Esophagus muscularis mucosa (tissue), 4 donors: ENCODE measurements around the gene SSC5D.

Source experiments
- EP300 ChIP-seq: sonication (generic); formaldehyde crosslinking; IDR thresholded peaks from one replicate; pipeline ENCODE4 v1.6.1; 2017; ENCODE audit warnings: antibody characterized with exemption
- POLR2AphosphoS5 ChIP-seq, 2 donors: sonication (generic); formaldehyde crosslinking; IDR thresholded peaks; one replicate each; pipeline ENCODE4 v1.6.1; 2017; ENCODE audit warnings: antibody characterized with exemption in 2 of 2
- TF ChIP-seq, protein P1 (sequence below), 3 experiments: fragments of 200-600 bp in 2 of 3; fragments of 450-650 bp in 1 of 3; sonication (generic) in 2 of 3; IDR thresholded peaks; one replicate each; pipeline ENCODE4 v1.5.1; 2017 to 2019; ENCODE audit warnings: antibody characterized with exemption in 3 of 3, mild to moderate bottlenecking in 2 of 3, moderate library complexity in 1 of 3

- TF ChIP-seq, protein P1, sequence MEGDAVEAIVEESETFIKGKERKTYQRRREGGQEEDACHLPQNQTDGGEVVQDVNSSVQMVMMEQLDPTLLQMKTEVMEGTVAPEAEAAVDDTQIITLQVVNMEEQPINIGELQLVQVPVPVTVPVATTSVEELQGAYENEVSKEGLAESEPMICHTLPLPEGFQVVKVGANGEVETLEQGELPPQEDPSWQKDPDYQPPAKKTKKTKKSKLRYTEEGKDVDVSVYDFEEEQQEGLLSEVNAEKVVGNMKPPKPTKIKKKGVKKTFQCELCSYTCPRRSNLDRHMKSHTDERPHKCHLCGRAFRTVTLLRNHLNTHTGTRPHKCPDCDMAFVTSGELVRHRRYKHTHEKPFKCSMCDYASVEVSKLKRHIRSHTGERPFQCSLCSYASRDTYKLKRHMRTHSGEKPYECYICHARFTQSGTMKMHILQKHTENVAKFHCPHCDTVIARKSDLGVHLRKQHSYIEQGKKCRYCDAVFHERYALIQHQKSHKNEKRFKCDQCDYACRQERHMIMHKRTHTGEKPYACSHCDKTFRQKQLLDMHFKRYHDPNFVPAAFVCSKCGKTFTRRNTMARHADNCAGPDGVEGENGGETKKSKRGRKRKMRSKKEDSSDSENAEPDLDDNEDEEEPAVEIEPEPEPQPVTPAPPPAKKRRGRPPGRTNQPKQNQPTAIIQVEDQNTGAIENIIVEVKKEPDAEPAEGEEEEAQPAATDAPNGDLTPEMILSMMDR (IDR thresholded peaks at IDR 0.05), result no peak
- TF ChIP-seq EP300 (no peak), POLR2AphosphoS5 (IDR thresholded peaks at IDR 0.05) (peak in 1 of 2 donors; percentile 64)
Measured at GRCh38 chr19:55484593-55485438, 3.4 kb upstream of the SSC5D start, which contains the start of gene NAT14.
